ENCODE data around the gene FSD1L.

GRCh38 chr9:105459336-105459735 is 11.5 kb downstream of the FSD1L start:
- no peak for TF ChIP-seq POLR2AphosphoS5 (IDR thresholded peaks at IDR 0.05; ENCODE audit: low read depth, low read length)
- TF ChIP-seq TAF1 (IDR thresholded peaks at IDR 0.05; ENCODE audit: borderline replicate concordance, insufficient read depth, low read length): no peak
- no peak for TF ChIP-seq SIN3A (IDR thresholded peaks at IDR 0.05; ENCODE audit: borderline replicate concordance, insufficient read depth, low read length)
- TF ChIP-seq, protein P1, sequence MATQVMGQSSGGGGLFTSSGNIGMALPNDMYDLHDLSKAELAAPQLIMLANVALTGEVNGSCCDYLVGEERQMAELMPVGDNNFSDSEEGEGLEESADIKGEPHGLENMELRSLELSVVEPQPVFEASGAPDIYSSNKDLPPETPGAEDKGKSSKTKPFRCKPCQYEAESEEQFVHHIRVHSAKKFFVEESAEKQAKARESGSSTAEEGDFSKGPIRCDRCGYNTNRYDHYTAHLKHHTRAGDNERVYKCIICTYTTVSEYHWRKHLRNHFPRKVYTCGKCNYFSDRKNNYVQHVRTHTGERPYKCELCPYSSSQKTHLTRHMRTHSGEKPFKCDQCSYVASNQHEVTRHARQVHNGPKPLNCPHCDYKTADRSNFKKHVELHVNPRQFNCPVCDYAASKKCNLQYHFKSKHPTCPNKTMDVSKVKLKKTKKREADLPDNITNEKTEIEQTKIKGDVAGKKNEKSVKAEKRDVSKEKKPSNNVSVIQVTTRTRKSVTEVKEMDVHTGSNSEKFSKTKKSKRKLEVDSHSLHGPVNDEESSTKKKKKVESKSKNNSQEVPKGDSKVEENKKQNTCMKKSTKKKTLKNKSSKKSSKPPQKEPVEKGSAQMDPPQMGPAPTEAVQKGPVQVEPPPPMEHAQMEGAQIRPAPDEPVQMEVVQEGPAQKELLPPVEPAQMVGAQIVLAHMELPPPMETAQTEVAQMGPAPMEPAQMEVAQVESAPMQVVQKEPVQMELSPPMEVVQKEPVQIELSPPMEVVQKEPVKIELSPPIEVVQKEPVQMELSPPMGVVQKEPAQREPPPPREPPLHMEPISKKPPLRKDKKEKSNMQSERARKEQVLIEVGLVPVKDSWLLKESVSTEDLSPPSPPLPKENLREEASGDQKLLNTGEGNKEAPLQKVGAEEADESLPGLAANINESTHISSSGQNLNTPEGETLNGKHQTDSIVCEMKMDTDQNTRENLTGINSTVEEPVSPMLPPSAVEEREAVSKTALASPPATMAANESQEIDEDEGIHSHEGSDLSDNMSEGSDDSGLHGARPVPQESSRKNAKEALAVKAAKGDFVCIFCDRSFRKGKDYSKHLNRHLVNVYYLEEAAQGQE (IDR thresholded peaks at IDR 0.05; ENCODE audit: insufficient read depth in 1 of 2, low read depth in 2 of 2, low read length in 2 of 2): no peak

All from PFSK-1 (cell line).